Measurements from ENCODE around the gene TRAF3.

The TRAF3 gene

DNA sequence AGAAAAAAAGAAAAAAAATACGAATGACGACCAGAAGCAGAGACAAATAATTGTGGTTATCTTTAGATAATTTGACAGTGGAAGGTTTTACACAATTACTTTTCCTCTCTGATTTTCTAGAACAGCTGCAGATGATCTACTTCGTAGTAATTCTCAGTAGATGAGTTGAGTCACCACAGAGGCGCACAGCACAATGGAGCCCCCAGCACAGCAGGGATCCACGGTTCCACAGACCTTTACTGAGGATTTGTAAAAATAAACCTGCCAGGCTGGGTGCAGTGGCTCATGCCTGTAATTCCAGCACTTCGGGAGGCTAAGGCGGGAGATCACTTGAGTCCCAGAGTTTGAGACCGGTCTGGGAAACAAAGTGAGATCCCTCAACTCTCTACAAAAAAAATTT lies 174.6 kb downstream of the TRAF3 start:
- TF ChIP-seq EZH2phosphoT487 (conservative IDR thresholded peaks at IDR 0.05; ENCODE audit: low read length): no peak
- TF ChIP-seq, protein P1, sequence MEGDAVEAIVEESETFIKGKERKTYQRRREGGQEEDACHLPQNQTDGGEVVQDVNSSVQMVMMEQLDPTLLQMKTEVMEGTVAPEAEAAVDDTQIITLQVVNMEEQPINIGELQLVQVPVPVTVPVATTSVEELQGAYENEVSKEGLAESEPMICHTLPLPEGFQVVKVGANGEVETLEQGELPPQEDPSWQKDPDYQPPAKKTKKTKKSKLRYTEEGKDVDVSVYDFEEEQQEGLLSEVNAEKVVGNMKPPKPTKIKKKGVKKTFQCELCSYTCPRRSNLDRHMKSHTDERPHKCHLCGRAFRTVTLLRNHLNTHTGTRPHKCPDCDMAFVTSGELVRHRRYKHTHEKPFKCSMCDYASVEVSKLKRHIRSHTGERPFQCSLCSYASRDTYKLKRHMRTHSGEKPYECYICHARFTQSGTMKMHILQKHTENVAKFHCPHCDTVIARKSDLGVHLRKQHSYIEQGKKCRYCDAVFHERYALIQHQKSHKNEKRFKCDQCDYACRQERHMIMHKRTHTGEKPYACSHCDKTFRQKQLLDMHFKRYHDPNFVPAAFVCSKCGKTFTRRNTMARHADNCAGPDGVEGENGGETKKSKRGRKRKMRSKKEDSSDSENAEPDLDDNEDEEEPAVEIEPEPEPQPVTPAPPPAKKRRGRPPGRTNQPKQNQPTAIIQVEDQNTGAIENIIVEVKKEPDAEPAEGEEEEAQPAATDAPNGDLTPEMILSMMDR (IDR thresholded peaks at IDR 0.05; ENCODE audit: insufficient read depth, low read length, poor library complexity, severe bottlenecking): no peak
- Histone ChIP-seq H3K27me3 (ENCODE audit: low read length) (no peaks in the 10 kb centered on the region), H3K9ac (ENCODE audit: low read length) (no peak overlapping the region), H3K4me2 (ENCODE audit: low read depth, low read length, poor library complexity, severe bottlenecking) (no peak overlapping the region), H3K9me2 (replicated peaks; ENCODE audit: insufficient read depth, low read length) (no peaks in the 10 kb centered on the region), H2AFZ (ENCODE audit: low read depth, low read length, severe bottlenecking) (no peak overlapping the region), H4K20me1 (ENCODE audit: low read depth, low read length) (no peaks in the 10 kb centered on the region), H3K9me3 (ENCODE audit: insufficient read depth, low read length) (no peaks in the 10 kb centered on the region), H3K79me2 (ENCODE audit: insufficient read depth, low read length) (no peaks in the 10 kb centered on the region), H3K4me3 (ENCODE audit: insufficient read depth, low read length, poor library complexity, severe bottlenecking) (no peak overlapping the region), H3K27ac (ENCODE audit: low read depth, low read length) (no peak overlapping the region), H3F3A (ENCODE audit: insufficient read depth) (0 out of 2 replicates have a peak, but pooled peaks cover 4% of the 10 kb centered on the region), H3K36me3 (ENCODE audit: low read length) (no peaks in the 10 kb centered on the region)

DNA sequence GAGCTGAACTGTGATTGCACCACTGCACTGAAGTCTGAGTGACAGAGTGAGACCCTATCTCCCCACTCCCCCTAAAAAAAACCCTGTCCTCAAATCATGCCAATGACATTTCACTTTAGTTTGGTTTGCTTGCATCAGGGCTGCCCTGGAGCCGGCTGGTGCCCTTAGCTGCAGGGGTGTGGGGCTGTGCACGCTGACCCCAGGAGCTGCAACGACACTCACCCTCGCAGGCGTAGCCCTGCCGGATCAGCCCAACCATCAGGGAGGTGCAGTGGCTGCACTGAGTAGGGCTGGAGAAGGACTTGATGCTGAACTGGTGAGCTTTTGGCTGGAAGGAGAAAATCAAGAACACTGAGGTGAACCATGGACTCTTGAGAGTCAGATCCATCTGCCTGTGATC lies 175.0 kb downstream of the TRAF3 start:
- no peak overlapping the region for H3K27ac ChIP-seq (ENCODE audit: low read depth, low read length)
- H3K9me3 ChIP-seq (ENCODE audit: insufficient read depth, low read length): no peaks in the 10 kb centered on the region
- no peak overlapping the region for H3K9ac ChIP-seq (ENCODE audit: low read length)
- no peaks in the 10 kb centered on the region for H3K36me3 ChIP-seq (ENCODE audit: low read length)
- no peak overlapping the region for H3K4me3 ChIP-seq (ENCODE audit: insufficient read depth, low read length, poor library complexity, severe bottlenecking)
- TF ChIP-seq EZH2phosphoT487 (conservative IDR thresholded peaks at IDR 0.05; ENCODE audit: low read length): no peak
- TF ChIP-seq, protein P1 (IDR thresholded peaks at IDR 0.05; ENCODE audit: insufficient read depth, low read length, poor library complexity, severe bottlenecking): no peak
- 0 out of 2 replicates have a peak, but pooled peaks cover 4% of the 10 kb centered on the region for H3F3A ChIP-seq (ENCODE audit: insufficient read depth)
- H3K27me3 ChIP-seq (ENCODE audit: low read length): no peaks in the 10 kb centered on the region
- H3K4me2 ChIP-seq (ENCODE audit: low read depth, low read length, poor library complexity, severe bottlenecking): no peak overlapping the region
- H2AFZ ChIP-seq (ENCODE audit: low read depth, low read length, severe bottlenecking): no peak overlapping the region
- H4K20me1 ChIP-seq (ENCODE audit: low read depth, low read length): no peaks in the 10 kb centered on the region
- H3K79me2 ChIP-seq (ENCODE audit: insufficient read depth, low read length): no peaks in the 10 kb centered on the region
- no peaks in the 10 kb centered on the region for H3K9me2 ChIP-seq (replicated peaks; ENCODE audit: insufficient read depth, low read length)

DNA sequence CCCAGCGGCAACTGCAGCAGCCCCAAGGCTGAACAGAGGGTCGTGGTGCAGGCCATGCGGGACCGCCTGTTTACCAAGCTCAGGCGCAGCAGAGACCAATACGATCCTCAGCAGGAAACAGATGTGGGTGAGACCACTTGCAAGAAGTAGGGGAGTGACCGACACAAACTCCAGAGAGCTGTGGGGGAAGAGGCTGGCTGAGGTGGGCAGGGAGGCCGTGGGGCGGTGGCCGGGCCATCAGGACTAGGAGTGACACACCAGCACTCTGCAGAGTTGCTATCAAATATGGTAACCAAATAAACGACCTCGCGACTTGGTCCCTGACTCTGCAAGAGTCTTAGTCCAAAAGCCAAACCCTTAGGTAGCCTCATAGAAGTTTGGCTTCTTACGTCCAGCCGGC lies 175.9 kb downstream of the TRAF3 start:
- no peaks in the 10 kb centered on the region for H3K9me2 ChIP-seq (replicated peaks; ENCODE audit: insufficient read depth, low read length)
- H3K9ac ChIP-seq (ENCODE audit: low read length): no peak overlapping the region
- H3K36me3 ChIP-seq (ENCODE audit: low read length): no peaks in the 10 kb centered on the region
- no peak overlapping the region for H3K27ac ChIP-seq (ENCODE audit: low read depth, low read length)
- no peak overlapping the region for H3K4me3 ChIP-seq (ENCODE audit: insufficient read depth, low read length, poor library complexity, severe bottlenecking)
- no peaks in the 10 kb centered on the region for H3K27me3 ChIP-seq (ENCODE audit: low read length)
- H3F3A ChIP-seq (ENCODE audit: insufficient read depth): 0 out of 2 replicates have a peak, but pooled peaks cover 4% of the 10 kb centered on the region
- no peaks in the 10 kb centered on the region for H3K79me2 ChIP-seq (ENCODE audit: insufficient read depth, low read length)
- H4K20me1 ChIP-seq (ENCODE audit: low read depth, low read length): no peaks in the 10 kb centered on the region
- no peak overlapping the region for H3K4me2 ChIP-seq (ENCODE audit: low read depth, low read length, poor library complexity, severe bottlenecking)
- no peak overlapping the region for H2AFZ ChIP-seq (ENCODE audit: low read depth, low read length, severe bottlenecking)
- TF ChIP-seq, protein P1 (IDR thresholded peaks at IDR 0.05; ENCODE audit: insufficient read depth, low read length, poor library complexity, severe bottlenecking): no peak
- no peak for TF ChIP-seq EZH2phosphoT487 (conservative IDR thresholded peaks at IDR 0.05; ENCODE audit: low read length)
- H3K9me3 ChIP-seq (ENCODE audit: insufficient read depth, low read length): no peaks in the 10 kb centered on the region
